SKM-1 treated with dmso at 0.1 percent for 144 hours (cell line): ENCODE results near the gene UTP15.

Source experiments
- DNase-seq: peaks from one replicate; lab custom pipeline; 2025; ENCODE audit not compliant: unreplicated experiment; lab: John Stamatoyannopoulos, UW

Gene UTP15

GRCh38 chr5:73619606-73620333 lies 54.2 kb downstream of the UTP15 start:
- DNase-seq = no peak

- no peak for DNase-seq
These were observed 54.8 kb downstream of the UTP15 start for GRCh38 chr5:73620334-73620687.

- DNase-seq = no peak
These were observed 57.5 kb downstream of the UTP15 start for GRCh38 chr5:73623060-73623459.

GRCh38 chr5:73623901-73624404 lies 58.4 kb downstream of the UTP15 start:
- no peak for DNase-seq

GRCh38 chr5:73624888-73625287 lies 59.3 kb downstream of the UTP15 start:
- no peak for DNase-seq

GRCh38 chr5:73625372-73625943 lies 59.9 kb downstream of the UTP15 start:
- no peak for DNase-seq

GRCh38 chr5:73625944-73626811 lies 60.6 kb downstream of the UTP15 start, which contains the start of gene ARHGEF28:
Gene ARHGEF28 (plus strand): TSS chr5:73626196. CDS start chr5:73684852, 58,656 bp downstream.
- DNase-seq = no peak

GRCh38 chr5:73626814-73627313 lies 61.3 kb downstream of the UTP15 start:
- DNase-seq = no peak

GRCh38 chr5:73629456-73629855 lies 63.9 kb downstream of the UTP15 start:
- no peak for DNase-seq

- DNase-seq = no peak
These were observed 65.2 kb downstream of the UTP15 start for GRCh38 chr5:73630765-73631164.

GRCh38 chr5:73631500-73631899 lies 66.0 kb downstream of the UTP15 start:
- no peak for DNase-seq
